ES-I3 (cell line): ENCODE data around the gene SCUBE1.
A peak's percentile ranks its signal among the peaks of the same experiment; 100 is the strongest.

ENCODE experiments used
- H3K36me3 ChIP-seq: 2 replicates; pipeline ENCODE4 v1.6.1; 2013; ENCODE audit warnings: mild to moderate bottlenecking, low read length, control low read depth, moderate library complexity; ENCODE audit not compliant: insufficient read depth
- H3K4me1 ChIP-seq: 2 replicates; pipeline ENCODE4 v1.6.1; 2013; ENCODE audit warnings: mild to moderate bottlenecking, control low read depth, low read length; ENCODE audit not compliant: insufficient read depth
- H3K9ac ChIP-seq: 2 replicates; pipeline ENCODE4 v1.6.1; 2013; ENCODE audit warnings: low read depth, mild to moderate bottlenecking, low read length, moderate library complexity
- H3K9me3 ChIP-seq: 2 replicates; pipeline ENCODE4 v1.6.1; 2013; ENCODE audit warnings: mild to moderate bottlenecking, low read length, moderate library complexity; ENCODE audit not compliant: control insufficient read depth, insufficient read depth

SCUBE1 gene

DNA sequence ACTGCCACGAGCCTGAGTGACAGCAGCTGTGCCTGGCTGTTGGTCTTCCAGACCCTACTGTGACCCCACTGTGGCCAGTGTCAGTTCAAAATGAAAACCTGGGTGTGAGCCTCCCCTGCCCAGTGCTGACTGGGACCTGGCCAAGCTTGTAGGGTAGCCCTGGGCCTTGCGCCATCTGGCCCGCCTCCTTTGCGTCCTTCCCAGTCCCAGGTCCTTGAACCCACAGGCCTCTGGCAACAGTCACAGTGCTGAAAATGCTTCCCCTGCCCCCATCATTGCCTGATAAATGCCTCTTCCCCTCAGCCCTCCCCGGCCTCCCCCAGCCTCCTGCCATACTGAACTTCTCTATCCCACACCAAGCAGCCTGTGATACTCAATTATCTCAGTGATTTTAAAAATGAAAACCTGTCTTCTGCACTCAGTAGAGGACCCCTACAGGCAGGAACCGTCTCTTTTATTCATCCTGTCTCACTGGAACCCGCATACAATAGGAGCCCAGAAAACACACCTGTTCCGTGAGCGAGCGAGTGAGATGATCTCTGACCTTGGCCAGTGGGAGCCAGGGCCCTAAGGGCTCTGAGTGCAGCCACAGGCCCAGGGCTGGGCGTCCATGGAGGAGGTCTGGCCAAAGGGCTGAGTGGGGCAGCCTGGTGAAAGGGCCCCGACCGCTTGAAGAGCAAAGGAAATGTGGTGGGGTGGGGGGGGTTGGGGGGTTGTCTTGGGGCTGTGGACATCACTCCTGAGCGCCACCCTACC, 106.6 kb downstream of the SCUBE1 start:
- H3K4me1 ChIP-seq = no peaks in the 10 kb centered on the region
- no peak overlapping the region for H3K9ac ChIP-seq
- no peaks in the 10 kb centered on the region for H3K9me3 ChIP-seq
- H3K36me3 ChIP-seq = no peaks in the 10 kb centered on the region

DNA sequence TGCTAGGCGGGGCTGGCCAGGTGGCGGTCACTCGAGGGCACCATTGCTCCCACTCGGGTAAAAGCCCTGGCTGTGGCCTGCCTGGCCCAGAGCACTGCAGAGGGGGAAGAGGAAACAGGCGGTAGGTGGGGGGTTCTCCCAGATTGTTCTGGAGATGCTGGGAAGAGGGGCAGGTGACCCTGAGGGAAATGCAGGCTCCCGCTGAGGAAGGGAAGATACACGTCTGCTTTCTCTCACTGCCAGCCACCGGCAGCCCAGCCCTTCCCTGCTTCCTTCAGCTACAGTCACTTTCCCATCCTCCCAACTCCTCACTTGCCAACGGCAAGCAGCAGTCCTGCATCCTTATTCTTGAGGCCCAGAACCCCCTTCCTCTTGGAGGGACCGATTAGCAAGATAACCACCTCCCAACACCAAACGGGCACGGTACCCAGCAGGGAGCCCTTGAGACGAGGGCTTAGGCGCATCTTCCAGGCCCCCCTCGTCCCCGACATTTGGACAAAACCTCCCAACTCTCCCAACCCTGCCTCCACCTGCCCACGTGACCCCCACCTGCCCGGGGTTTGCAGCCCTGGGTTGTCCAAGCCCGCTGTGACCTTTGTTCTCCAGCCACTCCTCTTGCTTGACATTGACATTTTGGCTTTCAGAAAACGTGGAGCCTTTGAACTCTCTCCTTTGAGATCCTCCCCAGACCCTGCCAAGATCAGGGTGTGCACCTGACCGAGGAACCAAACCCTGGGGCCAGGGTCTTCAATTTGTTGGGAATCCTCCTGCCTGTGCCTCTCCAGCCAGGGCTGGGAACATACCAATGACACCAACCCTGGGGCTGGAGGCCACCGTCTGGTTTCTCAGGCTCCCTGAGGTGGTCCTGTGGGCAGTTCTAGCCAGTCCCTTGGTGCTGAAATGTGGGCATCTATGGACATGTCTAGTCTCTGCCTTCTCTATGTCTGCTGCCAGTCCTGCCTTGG, 107.4 kb downstream of the SCUBE1 start:
- H3K9me3 ChIP-seq = no peaks in the 10 kb centered on the region
- H3K4me1 ChIP-seq = no peaks in the 10 kb centered on the region
- H3K9ac ChIP-seq = no peak overlapping the region
- H3K36me3 ChIP-seq = no peaks in the 10 kb centered on the region

DNA sequence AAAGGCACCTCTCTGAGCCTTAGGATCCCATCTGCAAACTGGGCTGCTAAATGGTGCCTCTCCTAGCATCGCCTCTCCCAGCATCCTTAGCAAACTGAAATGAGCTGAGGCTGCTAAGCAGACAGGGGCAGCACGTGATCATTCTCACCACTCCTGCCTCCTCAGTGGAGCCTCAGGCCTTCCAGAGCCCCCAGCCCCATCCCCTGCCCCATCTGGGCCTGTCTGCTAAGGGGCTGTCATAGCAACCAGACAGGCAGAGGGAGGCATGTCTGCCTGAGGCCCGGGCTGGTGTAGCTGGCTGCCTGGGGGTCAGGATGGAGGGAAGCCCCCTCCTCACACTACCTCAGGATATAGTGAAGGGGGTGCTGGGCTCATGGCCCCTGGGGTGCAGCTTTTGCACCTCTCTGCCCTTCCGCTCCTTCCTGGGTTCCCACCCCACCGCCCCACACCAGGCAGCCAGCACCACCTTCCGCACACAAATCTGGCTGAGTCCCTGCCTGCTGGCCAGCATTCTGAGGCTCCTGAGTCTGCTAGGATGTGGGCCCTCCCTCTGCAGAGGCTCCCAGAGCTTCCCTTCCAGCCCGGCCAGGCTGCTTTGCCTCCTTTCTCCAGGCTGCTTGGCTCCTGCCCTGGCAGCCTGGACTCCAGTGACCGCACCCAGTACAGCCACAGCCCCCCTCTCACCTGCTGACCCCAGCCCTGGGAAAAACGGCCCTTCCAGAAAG, 108.7 kb downstream of the SCUBE1 start:
- Histone ChIP-seq H3K36me3 (no peaks in the 10 kb centered on the region), H3K9ac (no peak overlapping the region), H3K9me3 (no peaks in the 10 kb centered on the region), H3K4me1 (no peaks in the 10 kb centered on the region)

DNA sequence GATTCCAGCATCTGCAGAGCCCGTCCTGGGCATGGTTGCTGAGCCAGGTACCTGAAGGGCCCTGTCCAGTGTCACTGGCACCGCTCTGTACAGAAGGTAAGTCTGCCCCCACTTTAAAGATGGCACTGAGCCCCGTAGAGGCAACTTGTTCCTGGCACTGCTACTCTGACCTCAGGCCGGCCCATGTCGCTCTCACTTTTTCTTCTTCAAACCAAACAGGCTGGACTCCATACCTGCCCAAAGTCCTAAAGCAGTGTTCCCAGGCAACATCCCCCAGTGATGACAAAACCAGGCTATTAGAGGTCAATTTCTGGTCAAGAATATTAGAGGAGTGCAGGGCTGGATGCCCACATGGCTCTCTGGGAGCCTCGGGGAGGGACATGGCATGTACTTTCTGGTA, 109.6 kb downstream of the SCUBE1 start:
- no peaks in the 10 kb centered on the region for H3K36me3 ChIP-seq
- no peaks in the 10 kb centered on the region for H3K9me3 ChIP-seq
- H3K9ac ChIP-seq = no peak overlapping the region
- no peaks in the 10 kb centered on the region for H3K4me1 ChIP-seq

DNA sequence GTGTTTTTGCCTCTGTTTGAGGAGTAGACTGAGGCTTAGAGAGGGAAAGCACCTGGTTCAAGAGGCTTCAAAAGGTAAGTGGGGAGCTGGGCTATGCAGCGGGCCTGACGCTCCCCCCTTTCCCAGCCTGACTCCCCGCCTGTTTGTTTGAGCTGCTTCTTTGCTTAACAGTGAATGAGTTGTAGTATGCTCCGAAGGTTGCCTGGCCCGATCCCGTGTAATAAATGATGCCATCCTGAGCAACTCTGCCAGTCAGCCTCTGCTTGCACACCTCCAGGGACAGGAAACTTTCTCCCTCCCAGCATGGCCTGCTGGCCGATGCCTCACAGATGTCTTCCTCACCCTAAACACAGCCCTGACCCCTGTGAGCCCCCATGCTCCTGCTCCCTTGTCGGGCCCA, 110.7 kb downstream of the SCUBE1 start:
- Histone ChIP-seq H3K9ac (no peak overlapping the region), H3K36me3 (no peaks in the 10 kb centered on the region), H3K4me1 (no peaks in the 10 kb centered on the region; the same call in 1 of the 2 replicates), H3K9me3 (no peaks in the 10 kb centered on the region)

DNA sequence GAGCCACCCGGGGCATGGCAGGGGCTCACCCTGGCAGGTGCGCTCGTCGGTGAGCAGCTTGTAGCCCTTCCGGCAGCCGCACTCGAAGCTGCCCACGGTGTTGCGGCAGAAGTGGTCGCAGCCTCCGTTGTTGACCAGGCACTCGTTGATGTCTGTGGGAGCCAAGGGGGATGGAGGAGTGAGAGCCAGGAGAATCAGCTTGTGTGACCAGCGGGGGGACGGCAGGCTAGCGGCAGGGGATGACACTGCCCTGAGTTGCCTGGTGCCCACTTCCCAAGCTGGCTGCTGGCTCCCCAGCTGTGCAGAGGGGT, 111.5 kb downstream of the SCUBE1 start:
- Histone ChIP-seq H3K36me3 (no peaks in the 10 kb centered on the region), H3K9ac (no peak overlapping the region), H3K9me3 (no peaks in the 10 kb centered on the region), H3K4me1 (peaks cover 6% of the 10 kb centered on the region; the same call in 1 of the 2 replicates)

DNA sequence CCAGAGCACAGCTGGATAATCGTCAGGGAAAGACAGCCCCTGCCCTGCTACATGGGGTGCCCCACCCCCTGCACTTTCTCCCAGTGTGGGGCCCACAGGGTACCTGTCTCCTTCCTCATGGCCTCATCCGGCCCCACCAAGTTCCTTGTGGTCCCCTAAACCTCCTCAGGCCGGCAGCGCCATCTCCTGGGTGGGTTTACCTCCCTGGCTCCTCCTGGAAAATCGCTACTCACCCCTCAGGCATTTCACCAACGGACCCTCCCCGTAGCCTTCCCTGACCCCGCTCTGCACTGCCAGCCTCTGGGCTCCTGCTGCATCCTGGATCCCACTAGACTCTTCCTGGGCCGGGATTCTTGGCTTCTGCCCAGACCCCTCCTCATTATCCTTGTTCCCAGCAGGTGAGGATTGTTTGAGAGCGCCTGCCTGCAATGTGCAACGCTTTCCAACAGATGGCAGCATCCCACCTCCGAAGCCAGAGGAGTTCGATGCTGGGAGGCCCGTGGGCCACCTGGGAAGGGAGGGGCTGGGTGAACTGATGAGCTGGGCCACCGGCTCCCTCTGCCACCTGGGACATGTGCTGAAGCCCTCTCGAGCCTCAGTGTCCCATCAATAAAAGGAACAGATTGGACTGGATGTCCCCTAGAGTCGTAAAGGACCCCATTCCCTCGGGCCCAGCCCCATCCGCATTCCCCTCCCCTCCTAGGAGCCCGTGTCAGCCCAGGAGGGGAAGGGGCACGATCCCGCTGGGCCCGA, 112.0 kb downstream of the SCUBE1 start:
- Histone ChIP-seq H3K9ac (peak overlapping the region; percentile 35; the same call in 1 of the 2 replicates), H3K9me3 (no peaks in the 10 kb centered on the region), H3K4me1 (peaks cover 8% of the 10 kb centered on the region; the same call in 1 of the 2 replicates), H3K36me3 (no peaks in the 10 kb centered on the region)

DNA sequence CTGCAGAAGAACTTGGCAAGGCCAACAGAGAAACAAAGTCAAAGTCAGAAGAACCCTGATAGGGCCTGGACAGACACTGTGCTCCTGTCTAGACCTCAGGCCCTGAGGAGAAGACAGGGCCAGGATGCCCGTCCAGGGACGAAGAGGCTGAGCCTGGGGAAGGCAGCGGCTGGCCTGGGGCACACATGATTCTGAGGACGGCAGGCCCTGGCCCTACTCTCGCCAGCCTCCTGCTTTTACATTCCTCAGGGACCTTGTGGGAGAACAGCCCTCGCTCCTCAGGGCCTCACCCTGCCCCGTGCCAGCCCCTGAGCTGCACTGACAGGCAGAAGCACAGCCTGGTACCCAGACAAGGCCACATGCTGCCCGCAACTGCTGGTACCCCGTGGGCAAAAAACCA, 112.6 kb downstream of the SCUBE1 start:
- H3K9ac ChIP-seq = no peak overlapping the region
- no peaks in the 10 kb centered on the region for H3K36me3 ChIP-seq
- no peaks in the 10 kb centered on the region for H3K9me3 ChIP-seq
- peaks cover 12% of the 10 kb centered on the region; the same call in 1 of the 2 replicates for H3K4me1 ChIP-seq

DNA sequence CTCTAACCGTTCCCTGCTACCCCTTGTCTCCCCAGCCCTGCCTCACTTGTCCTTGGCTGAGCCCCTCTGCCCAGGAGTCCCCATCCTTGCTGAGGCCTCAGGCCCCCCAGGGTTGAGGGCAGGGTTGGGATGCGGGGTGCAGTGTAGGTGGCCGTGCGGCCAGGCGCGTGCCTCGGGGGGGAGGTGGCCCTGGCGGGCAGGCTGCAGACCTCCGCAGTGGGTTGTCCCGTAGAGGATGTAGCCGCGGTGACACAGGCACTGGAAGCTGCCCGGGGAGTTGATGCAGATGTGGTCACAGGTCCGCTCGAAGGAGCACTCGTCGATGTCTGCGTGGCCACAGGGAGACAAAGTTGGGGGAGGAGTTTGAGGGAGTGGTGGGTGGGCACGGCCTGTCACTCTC, 114.3 kb downstream of the SCUBE1 start:
- Histone ChIP-seq H3K9ac (no peak overlapping the region), H3K9me3 (no peaks in the 10 kb centered on the region), H3K4me1 (peaks cover 12% of the 10 kb centered on the region; the same call in 1 of the 2 replicates), H3K36me3 (no peaks in the 10 kb centered on the region)

DNA sequence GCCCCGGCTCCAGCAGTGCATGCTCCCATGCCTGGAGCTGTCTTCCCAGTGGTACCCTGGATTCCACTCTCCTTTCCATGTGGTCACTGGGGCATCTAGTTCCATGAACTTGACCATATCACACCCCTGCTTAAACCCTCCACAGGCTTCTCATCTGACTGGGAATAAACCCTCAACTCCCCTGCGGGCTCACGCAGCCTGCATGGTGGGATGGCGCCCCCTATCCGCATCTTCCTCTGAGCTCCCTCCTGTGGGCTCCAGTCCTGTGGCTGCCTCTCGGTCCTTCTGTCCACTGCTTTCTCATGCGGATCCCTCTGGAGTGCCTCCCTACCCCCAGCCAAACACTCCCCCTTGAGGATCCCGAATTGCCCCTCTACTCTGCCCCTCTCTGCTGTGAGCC, 114.8 kb downstream of the SCUBE1 start:
- Histone ChIP-seq H3K9ac (no peak overlapping the region), H3K4me1 (peaks cover 12% of the 10 kb centered on the region; the same call in 1 of the 2 replicates)

DNA sequence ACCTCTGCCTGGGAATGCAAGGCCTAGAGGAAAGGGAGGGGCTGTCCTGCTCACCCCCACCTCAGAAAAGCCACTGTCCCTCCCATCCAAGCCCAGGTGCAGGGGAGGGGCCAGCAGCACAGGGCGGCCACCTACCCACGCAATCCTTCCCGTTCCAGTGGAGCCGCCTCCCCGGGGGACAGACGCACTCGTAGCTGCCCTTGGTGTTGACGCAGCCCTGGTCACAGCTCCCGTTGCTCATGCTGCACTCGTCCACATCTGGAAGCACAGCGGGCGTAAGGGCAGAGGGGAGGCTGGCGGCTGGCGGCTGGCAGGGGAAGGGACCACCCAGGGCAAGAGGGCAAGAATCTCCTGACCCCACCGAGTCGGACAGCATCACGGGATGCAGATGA, 115.9 kb downstream of the SCUBE1 start:
- Histone ChIP-seq H3K36me3 (no peaks in the 10 kb centered on the region), H3K4me1 (peaks cover 12% of the 10 kb centered on the region; the same call in 1 of the 2 replicates), H3K9ac (no peak overlapping the region), H3K9me3 (no peaks in the 10 kb centered on the region)

More for the DNA sequence above, 114.8 kb downstream of the SCUBE1 start:
- Histone ChIP-seq H3K36me3 (no peaks in the 10 kb centered on the region), H3K9me3 (no peaks in the 10 kb centered on the region)

DNA sequence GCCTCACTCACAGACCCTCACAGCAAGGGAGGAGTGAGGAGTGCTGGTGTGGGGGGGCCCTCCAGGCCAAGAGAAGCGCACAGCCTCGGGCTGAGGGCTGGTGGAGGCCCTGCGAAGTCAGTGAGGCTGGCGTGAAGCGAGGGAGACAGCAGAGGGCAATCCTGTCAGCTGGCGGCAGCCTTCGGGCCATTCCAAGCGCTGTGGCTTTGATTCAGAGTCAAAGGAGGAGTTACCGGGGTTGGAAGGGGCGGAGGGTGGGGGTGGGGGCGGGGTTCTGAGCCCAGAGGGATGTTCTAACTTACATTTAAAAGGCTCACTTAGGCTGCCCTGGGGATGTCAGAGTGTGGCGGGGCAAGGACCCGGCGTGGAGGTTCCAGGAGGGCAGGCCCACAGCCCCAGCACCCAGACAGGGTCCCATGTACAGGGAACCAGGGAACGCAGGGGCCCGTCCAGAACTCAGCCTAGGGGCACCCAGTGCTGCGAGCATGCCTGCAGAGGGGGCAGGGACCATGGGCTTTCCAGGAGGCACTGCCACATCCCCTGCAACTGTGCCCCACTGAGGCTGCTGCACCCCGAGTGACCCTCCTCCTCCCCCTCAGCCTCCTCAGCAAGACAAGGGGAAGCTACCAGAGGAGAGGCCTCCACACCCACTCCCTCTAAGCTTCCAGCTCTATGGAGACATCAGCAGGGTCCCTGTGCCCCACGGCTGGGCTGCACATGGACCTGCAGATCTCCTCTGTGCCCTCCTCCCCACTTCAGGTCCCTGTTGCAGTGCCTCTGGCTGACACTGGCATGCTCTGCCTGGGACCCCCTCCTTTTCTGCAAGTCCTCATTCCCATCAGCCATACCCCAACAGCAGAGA, 116.6 kb downstream of the SCUBE1 start:
- Histone ChIP-seq H3K4me1 (peaks cover 12% of the 10 kb centered on the region; the same call in 1 of the 2 replicates), H3K36me3 (no peaks in the 10 kb centered on the region), H3K9ac (no peak overlapping the region), H3K9me3 (no peaks in the 10 kb centered on the region)

DNA sequence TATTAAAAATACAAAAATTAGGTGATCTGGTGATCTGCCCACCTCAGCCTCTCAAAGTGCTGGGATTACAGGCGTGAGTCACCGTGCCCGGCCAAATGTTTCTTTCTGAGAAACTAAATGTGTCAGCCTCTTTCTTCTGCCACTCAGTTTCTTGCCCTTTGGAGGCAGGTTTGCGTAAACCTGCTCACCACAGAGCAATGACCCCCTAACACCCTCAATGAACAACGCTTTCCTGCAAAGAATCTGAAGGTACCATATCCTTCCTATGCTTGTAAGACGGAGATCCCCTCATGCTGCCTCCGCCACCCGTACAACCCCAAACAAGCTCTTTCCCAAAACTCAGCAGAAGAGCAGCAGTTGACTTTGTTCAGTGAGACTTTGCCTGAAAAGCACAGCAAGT, 117.6 kb downstream of the SCUBE1 start:
- H3K36me3 ChIP-seq = no peaks in the 10 kb centered on the region
- H3K9ac ChIP-seq = no peak overlapping the region
- no peaks in the 10 kb centered on the region for H3K9me3 ChIP-seq
- H3K4me1 ChIP-seq = peaks cover 12% of the 10 kb centered on the region; the same call in 1 of the 2 replicates
